Upper lobe of left lung (tissue), 4 donors: ENCODE results near the gene RAB20.

Source experiments
- CTCF ChIP-seq, 6 experiments: fragments of 450-650 bp in 4 of 6; fragments of 200-600 bp in 2 of 6; sonication (generic) in 2 of 6; IDR thresholded peaks; one replicate each; pipeline ENCODE4 v1.5.1; 2016 to 2019; ENCODE audit warnings: antibody characterized with exemption in 6 of 6
- POLR2A ChIP-seq, 4 donors: fragments of 450-650 bp; IDR thresholded peaks; one replicate each; pipeline ENCODE4 v1.5.1; 2016 to 2017; ENCODE audit warnings: antibody characterized with exemption in 4 of 4, mild to moderate bottlenecking in 2 of 4
- POLR2AphosphoS5 ChIP-seq, 2 donors: sonication (generic); formaldehyde crosslinking; IDR thresholded peaks; one replicate each; pipeline ENCODE4 v1.5.1; 2017; ENCODE audit warnings: antibody characterized with exemption in 2 of 2

DNA sequence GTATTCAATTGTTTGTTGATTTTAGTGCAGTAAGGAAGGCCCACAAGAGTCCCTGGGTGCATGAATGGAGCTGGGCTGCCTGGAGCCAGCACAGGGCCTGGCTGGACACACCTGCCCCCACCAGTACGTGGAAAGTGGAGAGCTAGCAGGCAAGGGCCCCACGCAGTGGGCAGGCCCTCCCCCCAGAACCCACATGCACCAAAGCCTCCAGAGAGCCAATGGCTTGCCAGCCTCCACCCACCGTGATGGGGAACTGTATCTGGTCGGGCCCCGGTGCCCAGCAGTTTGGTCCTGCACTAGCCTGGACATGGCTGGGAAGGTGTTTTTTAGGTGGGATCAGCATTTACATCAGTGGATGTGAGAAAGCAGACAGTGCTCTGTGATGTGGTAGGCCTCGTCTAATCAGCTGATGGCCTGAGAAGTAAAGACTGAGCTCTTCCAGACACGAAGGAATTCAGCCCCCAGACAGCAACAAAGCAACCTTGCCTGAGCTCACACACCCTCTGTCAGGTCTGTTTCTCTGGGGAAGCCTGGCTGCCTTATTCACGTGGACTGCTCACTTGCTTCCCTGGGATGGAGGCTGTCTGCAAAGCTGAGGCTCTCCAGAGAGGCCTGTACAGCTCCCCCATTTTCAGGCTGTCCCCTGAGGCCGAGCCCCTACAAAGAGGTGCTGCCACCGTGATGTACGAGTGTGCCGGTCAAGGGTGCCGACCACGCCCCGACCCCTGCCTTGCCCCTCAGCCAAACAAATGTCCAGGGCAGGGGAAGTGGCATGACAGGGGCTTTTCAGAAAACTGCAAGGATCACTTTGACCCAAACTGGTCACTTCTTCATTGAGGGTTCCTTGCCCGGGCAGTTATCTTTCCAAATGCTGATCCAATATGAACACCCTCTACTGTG lies 27.5 kb downstream of the RAB20 start:
- TF ChIP-seq CTCF (IDR thresholded peaks at IDR 0.05), result no peak
- no peak for TF ChIP-seq POLR2AphosphoS5 (IDR thresholded peaks at IDR 0.05)
- TF ChIP-seq POLR2A (IDR thresholded peaks at IDR 0.05), result peak in 1 of 4 donors; percentile 13
